ENCODE data around the gene ZNF594.
"Not testable (repeated sequence)": the region's sequence is repeated elsewhere in the genome, so short reads cannot be mapped to it uniquely, and the experiment has no call there.

ZNF594 gene

GRCh38 chr17:5164436-5164835 is 27.2 kb downstream of the ZNF594 start:
- Histone ChIP-seq H3K9ac (ENCODE audit: low read length) (no peak overlapping the region), H3K9me2 (ENCODE audit: low read depth, low read length) (no peaks in the 10 kb centered on the region), H3K4me3 (ENCODE audit: low read depth, low read length, poor library complexity, severe bottlenecking) (no peak overlapping the region), H3K79me2 (ENCODE audit: insufficient read depth, low read length) (no peaks in the 10 kb centered on the region), H3K9me3 (ENCODE audit: low read length) (peaks cover 2% of the 10 kb centered on the region; the same call in 1 of the 2 replicates), H3K4me1 (ENCODE audit: insufficient read depth, low read length, severe bottlenecking) (no peaks in the 10 kb centered on the region), H3F3A (ENCODE audit: insufficient read depth, low read length) (no peaks in the 10 kb centered on the region), H3K27me3 (ENCODE audit: insufficient read depth, low read length) (no peaks in the 10 kb centered on the region), H4K20me1 (ENCODE audit: insufficient read depth, low read length) (no peaks in the 10 kb centered on the region), H3K36me3 (ENCODE audit: insufficient read depth, low read length) (no peaks in the 10 kb centered on the region; the same call in 1 of the 2 replicates), H3K4me2 (ENCODE audit: low read length) (no peak overlapping the region), H3K27ac (ENCODE audit: low read depth, low read length, poor library complexity, severe bottlenecking) (no peak overlapping the region), H2AFZ (ENCODE audit: low read length) (no peak overlapping the region)
- no peak for TF ChIP-seq CTCF (IDR thresholded peaks at IDR 0.05; ENCODE audit: low read length)

GRCh38 chr17:5161793-5162192 is 29.9 kb downstream of the ZNF594 start:
- not testable (repeated sequence) for H3K9ac ChIP-seq (ENCODE audit: low read length); H3K4me3 ChIP-seq (ENCODE audit: low read depth, low read length, poor library complexity, severe bottlenecking); H4K20me1 ChIP-seq (ENCODE audit: insufficient read depth, low read length); H3K4me1 ChIP-seq (ENCODE audit: insufficient read depth, low read length, severe bottlenecking); H3K36me3 ChIP-seq (ENCODE audit: insufficient read depth, low read length); H3F3A ChIP-seq (ENCODE audit: insufficient read depth, low read length); H3K4me2 ChIP-seq (ENCODE audit: low read length); H3K9me2 ChIP-seq (ENCODE audit: low read depth, low read length); H3K79me2 ChIP-seq (ENCODE audit: insufficient read depth, low read length); H2AFZ ChIP-seq (ENCODE audit: low read length); H3K27ac ChIP-seq (ENCODE audit: low read depth, low read length, poor library complexity, severe bottlenecking); H3K27me3 ChIP-seq (ENCODE audit: insufficient read depth, low read length); H3K9me3 ChIP-seq (ENCODE audit: low read length)

- not testable (repeated sequence) for H4K20me1 ChIP-seq (ENCODE audit: insufficient read depth, low read length); H3K27ac ChIP-seq (ENCODE audit: low read depth, low read length, poor library complexity, severe bottlenecking); H3K4me2 ChIP-seq (ENCODE audit: low read length); H3K9ac ChIP-seq (ENCODE audit: low read length); H3K36me3 ChIP-seq (ENCODE audit: insufficient read depth, low read length); H3K9me2 ChIP-seq (ENCODE audit: low read depth, low read length); H3K4me3 ChIP-seq (ENCODE audit: low read depth, low read length, poor library complexity, severe bottlenecking); H3F3A ChIP-seq (ENCODE audit: insufficient read depth, low read length); H2AFZ ChIP-seq (ENCODE audit: low read length); H3K4me1 ChIP-seq (ENCODE audit: insufficient read depth, low read length, severe bottlenecking); H3K9me3 ChIP-seq (ENCODE audit: low read length); H3K27me3 ChIP-seq (ENCODE audit: insufficient read depth, low read length); H3K79me2 ChIP-seq (ENCODE audit: insufficient read depth, low read length)
These were observed 31.0 kb downstream of the ZNF594 start for GRCh38 chr17:5160702-5161101.

GRCh38 chr17:5146122-5146521 is 45.5 kb downstream of the ZNF594 start:
- not testable (repeated sequence) for H3K4me3 ChIP-seq (ENCODE audit: low read depth, low read length, poor library complexity, severe bottlenecking); H3F3A ChIP-seq (ENCODE audit: insufficient read depth, low read length); H3K9me3 ChIP-seq (ENCODE audit: low read length); H3K4me1 ChIP-seq (ENCODE audit: insufficient read depth, low read length, severe bottlenecking); H2AFZ ChIP-seq (ENCODE audit: low read length); H3K79me2 ChIP-seq (ENCODE audit: insufficient read depth, low read length); H3K36me3 ChIP-seq (ENCODE audit: insufficient read depth, low read length); H3K9me2 ChIP-seq (ENCODE audit: low read depth, low read length); H3K4me2 ChIP-seq (ENCODE audit: low read length); H3K9ac ChIP-seq (ENCODE audit: low read length); H3K27me3 ChIP-seq (ENCODE audit: insufficient read depth, low read length); H3K27ac ChIP-seq (ENCODE audit: low read depth, low read length, poor library complexity, severe bottlenecking); H4K20me1 ChIP-seq (ENCODE audit: insufficient read depth, low read length)

- H3K9me3 ChIP-seq (ENCODE audit: low read length); H3K4me1 ChIP-seq (ENCODE audit: insufficient read depth, low read length, severe bottlenecking); H3K9me2 ChIP-seq (ENCODE audit: low read depth, low read length); H3F3A ChIP-seq (ENCODE audit: insufficient read depth, low read length); H4K20me1 ChIP-seq (ENCODE audit: insufficient read depth, low read length); H3K36me3 ChIP-seq (ENCODE audit: insufficient read depth, low read length); H3K27me3 ChIP-seq (ENCODE audit: insufficient read depth, low read length); H3K27ac ChIP-seq (ENCODE audit: low read depth, low read length, poor library complexity, severe bottlenecking); H2AFZ ChIP-seq (ENCODE audit: low read length); H3K9ac ChIP-seq (ENCODE audit: low read length); H3K4me2 ChIP-seq (ENCODE audit: low read length); H3K79me2 ChIP-seq (ENCODE audit: insufficient read depth, low read length); H3K4me3 ChIP-seq (ENCODE audit: low read depth, low read length, poor library complexity, severe bottlenecking): not testable (repeated sequence)
These were observed 48.8 kb downstream of the ZNF594 start for GRCh38 chr17:5142877-5143276.
